HG03045 (cell line): ENCODE results near the gene SCARB1.

Experiments
- ATAC-seq: cut with Tn5 transposase; IDR thresholded peaks from one replicate; pipeline ENCODE4 v1.9.1; 2021; ENCODE audit warnings: mild to moderate bottlenecking, moderate library complexity; ENCODE audit not compliant: unreplicated experiment

Gene SCARB1

DNA sequence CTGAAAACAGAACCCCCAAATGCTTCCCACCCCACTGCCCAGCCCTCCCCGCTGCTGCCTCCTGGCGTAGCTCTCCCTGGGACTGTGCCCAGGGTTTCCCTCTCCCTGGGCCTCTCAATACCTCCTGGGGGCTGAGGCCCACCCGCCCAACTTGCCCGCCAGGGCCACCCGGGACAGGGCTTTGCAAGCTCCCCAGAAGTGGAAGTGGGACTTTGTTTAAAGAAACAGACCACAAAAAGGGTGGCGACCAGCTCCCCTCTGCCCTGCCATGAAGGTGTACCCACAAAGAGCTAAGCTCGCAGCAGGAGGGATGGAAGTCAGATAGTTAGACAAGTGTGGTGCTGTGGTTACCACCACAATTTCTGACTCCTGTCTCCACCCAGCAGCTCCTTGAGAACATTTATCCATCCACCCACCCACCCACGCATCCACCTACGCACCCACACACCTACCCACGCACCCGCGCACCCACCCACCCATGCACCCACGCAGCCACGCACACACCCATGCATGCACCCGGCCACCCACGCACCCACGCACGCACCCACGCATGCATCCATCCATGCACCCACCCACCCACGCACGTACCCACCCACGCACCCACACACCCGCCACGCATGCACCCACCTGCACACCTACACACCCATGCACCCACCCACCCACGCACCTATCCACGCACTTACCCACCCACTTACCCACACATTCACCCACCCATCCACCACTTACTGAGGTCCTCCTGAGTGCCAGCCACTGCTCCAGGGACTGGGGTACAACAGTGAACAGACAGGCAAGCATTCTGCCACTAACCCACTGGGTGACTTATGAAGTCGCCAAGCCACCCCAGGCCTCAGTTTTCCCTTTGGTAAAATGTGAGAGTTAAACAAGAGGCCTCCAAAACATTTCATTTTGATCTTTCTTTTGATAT is 127.3 kb downstream of the SCARB1 start:
- ATAC-seq, result no peak

DNA sequence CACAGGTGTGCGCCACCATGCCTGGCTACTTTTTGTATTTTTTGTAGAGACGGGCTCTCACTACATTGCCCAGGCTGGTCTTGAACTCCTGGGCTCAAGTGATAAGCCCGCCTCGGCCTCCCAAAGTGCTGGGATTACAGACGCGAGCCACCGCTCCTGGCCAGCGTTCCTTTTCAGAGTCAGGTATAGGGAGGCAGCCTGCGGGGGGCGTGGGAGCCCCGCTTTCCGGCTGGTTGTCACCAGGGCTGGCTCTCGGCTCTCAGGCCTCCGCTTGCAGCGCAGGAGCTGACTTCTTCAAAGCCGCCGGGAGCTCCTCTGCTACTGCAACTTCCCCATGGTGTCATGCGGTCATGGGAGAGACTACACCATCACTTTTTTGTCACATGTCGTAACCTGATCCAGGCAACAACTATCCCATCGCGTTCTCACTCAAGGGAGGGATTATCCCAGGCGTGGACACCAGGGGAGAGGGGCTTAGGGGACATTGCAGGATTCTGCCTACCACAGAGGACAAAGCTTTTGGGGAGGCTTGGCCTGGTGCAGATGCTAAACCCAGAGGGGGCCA is 129.4 kb downstream of the SCARB1 start:
- no peak for ATAC-seq

DNA sequence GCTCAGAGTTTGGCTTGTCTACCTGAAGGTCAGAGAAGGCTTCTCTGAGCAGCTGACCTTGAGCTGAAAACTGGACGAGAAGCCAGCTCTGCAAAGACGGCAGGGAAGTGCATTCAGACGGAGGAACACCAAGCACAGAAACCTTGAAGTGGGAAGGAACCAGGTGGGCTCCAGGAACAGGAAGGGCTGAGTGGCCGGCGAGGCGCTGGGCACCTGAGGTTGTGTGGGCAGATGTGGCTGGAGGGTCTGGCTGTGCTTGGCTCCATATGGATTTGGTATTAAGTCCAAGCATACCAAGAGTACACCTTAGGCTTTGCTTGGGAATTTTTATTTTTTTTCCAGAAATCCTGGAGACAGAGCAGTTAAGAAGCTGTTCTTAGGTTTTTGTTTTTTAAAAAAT is 130.6 kb downstream of the SCARB1 start:
- no peak for ATAC-seq

DNA sequence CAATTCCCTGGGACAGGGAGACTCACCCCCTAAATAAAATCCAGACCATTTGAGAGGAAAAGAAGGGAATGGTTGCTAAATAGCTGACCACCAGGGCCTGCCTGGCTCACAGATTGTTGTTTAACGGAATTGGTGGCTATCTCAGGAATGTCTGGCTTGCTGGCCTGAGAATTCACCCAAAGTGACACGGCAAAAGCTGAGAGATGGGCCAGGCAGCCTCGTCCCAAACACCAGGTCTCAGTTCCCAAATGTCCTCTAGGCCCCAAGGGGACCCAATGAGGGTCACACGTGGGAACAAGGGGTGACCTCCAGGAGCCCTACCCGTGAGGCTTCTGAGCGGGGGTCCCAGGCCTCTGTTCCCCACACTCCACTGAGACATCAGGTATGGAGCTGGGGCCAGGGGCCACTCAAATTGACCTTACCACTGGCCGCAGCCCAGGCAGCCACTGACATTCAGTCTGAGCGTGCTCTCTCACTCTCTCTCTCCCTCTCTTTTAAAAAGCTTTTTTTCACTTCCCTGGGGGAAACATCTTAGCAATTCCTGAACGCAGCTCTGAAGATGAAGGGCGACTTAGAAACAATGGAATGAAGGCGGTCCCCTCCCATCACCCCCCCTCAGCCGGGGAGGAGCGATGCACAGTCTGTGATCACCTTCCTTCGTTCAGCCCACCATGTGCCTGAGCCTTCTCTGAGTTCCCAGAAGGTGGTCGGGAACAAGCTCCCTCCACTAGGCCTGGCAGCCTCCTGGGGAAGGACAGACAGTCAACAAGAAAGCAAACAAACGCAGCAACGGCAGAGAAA is 131.2 kb downstream of the SCARB1 start:
- no peak for ATAC-seq

GRCh38 chr12:124731869-124732268 is 131.8 kb downstream of the SCARB1 start:
- ATAC-seq, result no peak

DNA sequence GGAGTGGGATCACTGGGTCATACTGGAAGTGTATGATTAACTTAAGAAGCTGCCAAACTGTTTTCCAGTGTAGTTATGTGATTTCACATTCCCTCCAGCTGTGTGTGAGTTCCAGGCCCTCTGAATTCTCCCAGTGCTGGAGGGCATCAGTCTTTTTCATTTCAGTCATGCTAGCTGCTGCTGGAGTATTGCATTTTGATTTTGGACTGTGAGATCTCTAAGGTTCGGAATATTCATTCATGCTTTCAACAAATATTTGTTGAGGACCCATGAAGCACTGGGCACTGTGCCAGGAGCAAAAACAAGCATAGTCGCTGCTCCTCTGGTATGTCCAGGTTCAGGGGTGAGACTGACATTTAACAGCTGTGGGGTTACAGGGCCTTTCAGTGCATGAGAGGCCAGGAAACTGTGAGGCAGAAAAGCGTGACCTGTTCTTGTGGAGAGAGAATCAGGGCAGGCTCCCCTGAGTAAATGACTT is 133.2 kb downstream of the SCARB1 start:
- no peak for ATAC-seq

- ATAC-seq, result no peak
Observed at GRCh38 chr12:124727922-124728321, 135.7 kb downstream of the SCARB1 start.

DNA sequence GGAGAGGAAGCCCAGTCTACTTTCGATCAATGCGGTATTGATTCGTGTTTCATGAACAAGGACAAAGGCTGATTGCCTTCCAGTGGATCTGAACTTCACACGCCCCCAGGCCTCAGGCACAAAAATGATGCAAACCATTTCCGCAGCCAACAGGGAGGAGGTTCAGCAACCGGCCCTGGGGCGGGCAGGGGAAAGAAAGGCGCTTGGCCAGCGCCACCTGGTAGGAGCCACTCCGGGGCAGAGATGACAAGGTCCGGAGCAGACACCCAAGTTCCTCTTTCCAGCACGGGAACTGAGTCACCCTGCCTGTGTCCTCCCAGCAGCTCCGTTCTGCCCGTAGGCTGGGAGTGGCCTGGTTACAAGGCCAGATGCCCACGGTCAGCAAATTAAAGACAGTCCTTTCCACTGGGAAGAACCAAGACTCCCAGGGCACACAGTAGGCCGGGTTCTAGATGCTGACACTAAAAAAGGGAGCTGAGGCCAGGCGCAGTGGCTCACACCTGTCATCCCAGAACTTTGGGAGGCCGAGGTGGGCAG is 136.3 kb downstream of the SCARB1 start:
- no peak for ATAC-seq
